HG02938 (cell line): ENCODE measurements around the gene GRB14.

Experiments used
- ATAC-seq: cut with Tn5 transposase; IDR thresholded peaks from one replicate; pipeline ENCODE4 v1.9.1; 2021; ENCODE audit warnings: mild to moderate bottlenecking, moderate library complexity; ENCODE audit not compliant: unreplicated experiment

GRB14 gene

GRCh38 chr2:164617466-164617865, 3.8 kb downstream of the GRB14 start:
- ATAC-seq, result no peak

GRCh38 chr2:164613321-164613982, 7.8 kb downstream of the GRB14 start:
- ATAC-seq, result no peak

GRCh38 chr2:164609790-164610189, 11.5 kb downstream of the GRB14 start:
- no peak for ATAC-seq

- no peak for ATAC-seq
These were observed 14.7 kb downstream of the GRB14 start for GRCh38 chr2:164606557-164606956.

GRCh38 chr2:164605295-164605694, 16.0 kb downstream of the GRB14 start:
- ATAC-seq, result no peak

GRCh38 chr2:164600763-164601162, 20.5 kb downstream of the GRB14 start:
- no peak for ATAC-seq

GRCh38 chr2:164599954-164600589, 21.2 kb downstream of the GRB14 start:
- peak; percentile 99 for ATAC-seq

GRCh38 chr2:164597983-164598382, 23.3 kb downstream of the GRB14 start:
- ATAC-seq, result no peak

GRCh38 chr2:164595031-164595430, 26.3 kb downstream of the GRB14 start:
- no peak for ATAC-seq

- no peak for ATAC-seq
These were observed 27.3 kb downstream of the GRB14 start for GRCh38 chr2:164593959-164594358.

GRCh38 chr2:164593541-164593940, 27.7 kb downstream of the GRB14 start:
- no peak for ATAC-seq

GRCh38 chr2:164589522-164589921, 31.8 kb downstream of the GRB14 start:
- ATAC-seq, result no peak

GRCh38 chr2:164581050-164581449, 40.2 kb downstream of the GRB14 start:
- ATAC-seq, result no peak

- ATAC-seq, result no peak
These were observed 46.4 kb downstream of the GRB14 start for GRCh38 chr2:164574931-164575330.

GRCh38 chr2:164570475-164570874, 50.8 kb downstream of the GRB14 start:
- ATAC-seq, result no peak

- ATAC-seq, result no peak
These were observed 51.9 kb downstream of the GRB14 start for GRCh38 chr2:164569378-164569777.

GRCh38 chr2:164568317-164568716, 53.0 kb downstream of the GRB14 start:
- no peak for ATAC-seq

GRCh38 chr2:164567335-164567989, 53.8 kb downstream of the GRB14 start:
- no peak for ATAC-seq

- no peak for ATAC-seq
These were observed 55.9 kb downstream of the GRB14 start for GRCh38 chr2:164565359-164565758.

- ATAC-seq, result no peak
These were observed 58.6 kb downstream of the GRB14 start for GRCh38 chr2:164562666-164563065.

GRCh38 chr2:164561991-164562390, 59.3 kb downstream of the GRB14 start:
- ATAC-seq, result no peak

GRCh38 chr2:164561416-164561815, 59.9 kb downstream of the GRB14 start:
- no peak for ATAC-seq
